ENCODE results near the gene TCF3.

TCF3 gene

GRCh38 chr19:1608359-1609102, 43.9 kb downstream of the TCF3 start:
- DNase-seq, result peak; percentile 34

GRCh38 chr19:1606138-1606651, 46.2 kb downstream of the TCF3 start:
- DNase-seq, result peak; percentile 70

GRCh38 chr19:1605236-1606137, 46.9 kb downstream of the TCF3 start, which contains the start of gene UQCR11:
Gene UQCR11 (minus strand): TSS chr19:1605462. CDS start chr19:1605409, 53 bp downstream.
- peak; percentile 96 for DNase-seq

GRCh38 chr19:1602091-1602707, 50.2 kb downstream of the TCF3 start:
- DNase-seq, result no peak

- DNase-seq, result no peak
Observed at GRCh38 chr19:1601613-1602064, 50.8 kb downstream of the TCF3 start.

GRCh38 chr19:1599460-1599846, 53.0 kb downstream of the TCF3 start:
- no peak for DNase-seq

- no peak for DNase-seq
Observed at GRCh38 chr19:1598777-1599459, 53.5 kb downstream of the TCF3 start.

- DNase-seq, result no peak
Observed at GRCh38 chr19:1593501-1593772, 59.0 kb downstream of the TCF3 start.

- peak; percentile 95 for DNase-seq
Observed at GRCh38 chr19:1592755-1593500, 59.5 kb downstream of the TCF3 start, which contains the start of gene MBD3. Gene MBD3 (minus strand): TSS chr19:1592865. CDS start chr19:1592631, 234 bp downstream.

GRCh38 chr19:1592024-1592754, 60.2 kb downstream of the TCF3 start:
- DNase-seq, result peak; percentile 94

GRCh38 chr19:1591421-1592023, 60.9 kb downstream of the TCF3 start:
- peak; percentile 65 for DNase-seq

GRCh38 chr19:1590641-1591397, 61.6 kb downstream of the TCF3 start:
- DNase-seq, result peak; percentile 45

GRCh38 chr19:1587872-1588271, 64.5 kb downstream of the TCF3 start:
- DNase-seq, result no peak

- DNase-seq, result no peak
Observed at GRCh38 chr19:1585243-1585580, 67.2 kb downstream of the TCF3 start.

GRCh38 chr19:1584500-1585242, 67.7 kb downstream of the TCF3 start:
- DNase-seq, result no peak

GRCh38 chr19:1582201-1582600, 70.2 kb downstream of the TCF3 start:
- DNase-seq, result peak; percentile 85

GRCh38 chr19:1580957-1581356, 71.5 kb downstream of the TCF3 start:
- no peak for DNase-seq

- no peak for DNase-seq
Observed at GRCh38 chr19:1580382-1580781, 72.0 kb downstream of the TCF3 start.

GRCh38 chr19:1579222-1579621, 73.2 kb downstream of the TCF3 start:
- DNase-seq, result no peak
